GM19035 (cell line): Measurements from ENCODE around the gene CCDC141.
A peak's percentile ranks its signal among the peaks of the same experiment; 100 is the strongest.

Experiments used
- ATAC-seq: cut with Tn5 transposase; IDR thresholded peaks from one replicate; pipeline ENCODE4 v1.9.1; 2021; ENCODE audit not compliant: unreplicated experiment

CCDC141 gene

DNA sequence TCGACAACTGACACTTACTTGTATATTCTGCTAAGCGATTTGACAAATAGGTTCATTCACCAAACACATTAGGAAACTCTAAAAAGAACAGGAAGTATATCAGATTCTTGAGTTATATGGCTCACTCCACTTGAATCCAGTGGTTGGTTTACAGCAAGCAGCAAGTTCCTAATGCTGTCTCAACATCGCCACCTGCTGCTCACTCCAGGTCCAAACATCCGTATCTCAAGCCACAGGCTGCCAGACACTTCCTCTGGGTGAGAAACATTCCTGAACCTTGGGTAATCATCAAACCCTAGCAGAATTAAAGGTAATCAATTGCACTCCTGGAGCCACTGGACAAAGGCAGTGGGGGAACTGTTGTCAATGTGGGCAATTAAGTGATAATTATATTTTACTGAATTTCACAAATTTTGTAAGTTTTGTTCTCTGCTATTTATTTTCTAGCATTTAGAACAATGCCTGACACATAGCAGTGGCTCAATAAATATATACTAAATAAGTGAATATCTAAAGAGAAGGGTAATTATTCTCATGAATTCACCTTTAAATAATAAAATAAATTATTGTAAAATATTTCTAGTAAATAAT lies 135.6 kb downstream of the CCDC141 start:
- ATAC-seq = peak; percentile 87

DNA sequence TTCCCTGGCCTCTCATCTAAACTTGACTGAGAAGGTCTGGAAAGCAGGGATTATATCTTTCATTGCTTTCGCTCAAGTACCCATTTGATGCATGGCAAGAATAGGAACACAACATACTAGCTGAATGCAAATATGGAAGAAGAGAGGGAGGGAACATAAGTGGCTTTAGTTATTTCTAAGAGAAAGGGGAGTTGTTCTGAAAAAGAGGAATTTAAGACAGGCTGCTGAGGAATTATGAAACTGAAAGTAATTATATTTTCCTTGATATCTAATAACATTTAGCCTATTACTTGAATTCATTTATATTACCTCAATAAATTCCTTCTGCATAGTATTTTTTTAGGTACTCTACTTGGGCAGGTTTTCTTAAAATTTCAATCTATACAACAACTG lies 136.9 kb downstream of the CCDC141 start:
- no peak for ATAC-seq

DNA sequence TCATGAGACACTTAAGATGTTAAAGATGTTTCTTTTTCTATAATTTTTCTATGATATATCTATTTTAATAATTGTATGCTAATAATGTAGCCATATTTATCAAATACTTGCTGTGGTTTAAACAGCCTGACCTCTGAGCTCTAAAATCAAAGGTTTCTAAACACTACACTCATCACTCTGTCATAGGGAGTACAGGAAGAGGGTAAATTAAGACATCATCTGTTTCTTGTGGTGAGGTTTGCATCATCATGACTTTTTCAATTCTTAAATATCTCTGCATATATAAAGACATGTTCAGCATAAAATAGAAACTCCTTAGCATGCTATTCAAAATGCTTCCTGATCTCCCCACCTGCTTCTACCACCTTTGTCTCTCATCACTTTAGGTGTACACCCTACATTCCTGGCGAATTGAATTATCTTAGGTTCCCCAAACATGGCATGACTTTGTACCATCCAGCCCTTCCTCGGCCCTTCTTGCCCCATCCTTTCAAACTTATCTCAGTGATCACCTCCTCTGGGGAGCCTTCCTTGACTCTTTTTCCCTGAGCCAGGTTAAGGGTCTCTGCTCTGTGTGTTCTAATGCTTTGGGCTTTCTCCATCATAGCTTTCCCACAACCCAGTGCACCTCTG lies 137.4 kb downstream of the CCDC141 start:
- no peak for ATAC-seq

DNA sequence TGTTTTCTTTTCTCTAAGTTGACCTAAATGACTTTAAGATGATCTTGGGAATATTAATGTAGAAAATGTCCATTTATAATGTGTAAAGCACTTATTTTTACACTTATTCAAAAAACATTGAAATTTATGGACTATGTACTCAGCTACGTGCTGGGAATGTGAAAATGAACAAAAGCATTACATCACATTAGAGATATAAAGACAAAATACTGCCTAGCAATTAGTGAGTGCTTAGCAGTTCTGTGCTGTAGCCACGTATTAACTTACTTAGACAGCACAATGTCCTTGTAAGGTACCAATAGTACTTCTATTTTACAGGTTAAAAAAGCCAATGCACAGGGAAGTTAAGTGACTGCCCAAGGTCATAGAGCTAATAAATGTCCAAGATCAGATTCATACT lies 138.9 kb downstream of the CCDC141 start:
- no peak for ATAC-seq

DNA sequence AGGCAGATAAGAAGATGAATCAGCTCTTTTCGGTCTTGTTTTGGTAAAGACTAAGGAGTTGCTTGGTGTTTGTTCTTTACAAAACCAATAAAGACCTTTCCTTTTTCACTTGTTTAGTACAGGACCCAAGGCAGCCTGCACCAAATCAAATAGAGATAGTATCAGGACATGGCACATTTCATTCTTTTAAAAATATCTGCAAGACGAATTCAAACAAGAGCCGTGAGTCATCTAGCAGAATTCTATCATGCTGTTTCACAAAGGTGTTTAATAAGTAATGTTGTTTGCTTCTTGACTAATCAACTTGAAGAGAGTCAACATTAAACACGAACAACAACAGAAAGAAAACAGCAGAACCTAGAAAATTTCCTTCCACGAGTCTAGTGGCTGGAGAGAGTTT lies 139.9 kb downstream of the CCDC141 start:
- no peak for ATAC-seq

DNA sequence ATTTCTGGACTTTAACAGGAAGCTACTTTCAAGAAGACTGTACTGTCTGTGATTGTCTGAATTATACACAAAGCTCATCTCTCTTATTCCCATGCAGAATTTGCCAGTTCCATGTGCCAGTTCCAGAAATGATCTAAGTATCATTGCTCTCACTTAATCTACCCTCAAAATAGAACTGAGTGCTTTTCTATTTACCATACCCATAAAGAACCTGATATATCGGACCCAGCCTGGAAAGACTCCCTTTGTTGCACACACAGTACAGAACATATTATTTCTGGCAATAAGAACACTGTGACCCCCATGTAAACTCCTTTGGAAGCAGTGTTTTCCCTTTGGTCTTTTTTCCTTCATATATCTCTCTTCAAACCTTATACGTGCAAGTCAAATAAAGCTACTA lies 140.4 kb downstream of the CCDC141 start:
- ATAC-seq = no peak

DNA sequence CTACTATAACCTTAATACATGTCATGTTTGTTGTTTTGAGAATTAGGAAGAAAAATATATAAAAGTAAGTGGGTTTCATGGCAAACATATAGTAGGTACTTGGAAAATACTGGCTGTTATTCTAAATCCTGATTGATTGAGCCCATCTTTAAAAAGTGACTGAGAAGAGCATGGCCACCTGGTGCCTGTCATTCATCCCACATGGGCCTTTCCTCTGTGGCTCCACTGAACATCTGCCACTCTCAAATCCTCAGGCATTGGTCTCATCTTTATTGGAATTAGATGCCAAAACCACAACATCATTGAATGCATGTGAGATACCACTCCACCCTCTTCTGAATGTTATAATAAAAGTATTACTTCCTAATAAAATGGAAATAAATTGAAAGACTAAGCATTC lies 141.1 kb downstream of the CCDC141 start:
- ATAC-seq = no peak

DNA sequence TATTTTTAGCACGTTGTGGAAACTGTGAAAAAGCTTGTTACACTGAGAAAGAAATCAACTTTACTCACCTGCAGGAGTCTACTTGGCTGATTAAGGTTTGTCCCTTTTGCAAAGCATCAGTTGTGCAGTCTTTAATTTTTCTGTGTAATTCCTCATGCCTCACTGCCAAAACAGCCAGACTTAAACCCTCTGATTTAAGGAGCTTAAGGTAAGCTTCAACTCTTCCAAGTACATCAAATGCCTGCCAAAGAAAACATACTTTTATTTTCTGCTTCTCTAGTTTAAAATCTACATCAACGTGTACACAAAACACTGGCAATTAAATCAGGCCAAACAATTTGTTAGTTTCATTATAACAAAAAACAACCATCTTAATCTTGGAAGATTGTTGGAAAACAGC lies 144.7 kb downstream of the CCDC141 start:
- ATAC-seq = no peak

DNA sequence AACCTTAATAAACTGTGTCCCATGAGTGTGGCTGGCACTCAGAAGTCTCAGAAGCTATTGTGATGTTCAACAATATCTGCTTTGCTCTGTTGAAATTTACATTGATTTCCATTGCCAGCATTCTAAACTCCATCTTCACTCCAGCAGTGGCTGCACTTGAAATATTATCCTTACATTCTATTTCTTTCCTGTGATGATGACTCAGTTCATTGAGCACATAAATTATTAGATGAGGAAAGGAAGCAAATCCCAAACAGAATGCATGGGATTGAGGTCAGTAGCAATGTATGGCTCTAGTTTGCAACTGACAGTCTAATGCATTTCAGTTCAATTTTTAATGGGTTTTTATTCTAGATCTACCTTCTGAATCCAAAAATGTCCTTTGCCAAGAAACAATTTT lies 150.3 kb downstream of the CCDC141 start:
- no peak for ATAC-seq

DNA sequence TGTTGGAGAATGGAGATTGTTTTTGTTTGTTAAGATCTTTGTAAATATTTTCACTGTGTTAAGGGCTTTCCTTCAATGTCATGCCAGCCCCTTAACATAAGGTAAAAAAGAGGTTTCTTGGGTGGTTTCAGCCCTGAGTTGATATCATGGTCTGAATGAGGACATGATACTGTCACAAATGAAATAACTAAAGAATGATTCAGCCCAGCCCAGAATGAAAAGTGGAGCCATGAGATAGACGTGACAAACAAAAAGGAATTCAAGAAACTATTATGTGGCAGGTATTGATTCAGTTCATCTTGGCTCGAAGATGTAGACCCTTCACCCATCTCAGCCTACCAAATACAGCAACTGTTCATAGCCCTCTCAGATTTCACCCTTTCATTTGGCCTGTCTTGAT lies 154.1 kb downstream of the CCDC141 start:
- no peak for ATAC-seq

DNA sequence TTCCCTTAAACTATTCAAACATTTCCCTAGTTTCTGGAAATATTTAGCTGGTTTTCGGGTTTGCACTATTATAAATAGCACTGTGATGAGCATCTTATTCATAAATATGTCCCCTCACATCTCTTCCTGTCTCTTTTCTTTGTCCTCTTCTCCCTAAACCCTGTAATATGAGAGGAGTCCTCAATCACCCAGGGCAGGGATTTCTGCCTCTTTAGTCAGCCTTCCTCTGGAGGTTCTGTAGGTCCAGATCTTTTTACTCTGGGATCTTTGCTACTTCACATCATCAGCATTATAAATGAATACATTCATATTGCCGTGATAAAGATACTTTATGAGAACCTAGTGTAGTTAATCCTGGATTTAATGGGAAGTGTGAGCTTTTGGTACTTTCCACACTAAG lies 154.8 kb downstream of the CCDC141 start:
- no peak for ATAC-seq

DNA sequence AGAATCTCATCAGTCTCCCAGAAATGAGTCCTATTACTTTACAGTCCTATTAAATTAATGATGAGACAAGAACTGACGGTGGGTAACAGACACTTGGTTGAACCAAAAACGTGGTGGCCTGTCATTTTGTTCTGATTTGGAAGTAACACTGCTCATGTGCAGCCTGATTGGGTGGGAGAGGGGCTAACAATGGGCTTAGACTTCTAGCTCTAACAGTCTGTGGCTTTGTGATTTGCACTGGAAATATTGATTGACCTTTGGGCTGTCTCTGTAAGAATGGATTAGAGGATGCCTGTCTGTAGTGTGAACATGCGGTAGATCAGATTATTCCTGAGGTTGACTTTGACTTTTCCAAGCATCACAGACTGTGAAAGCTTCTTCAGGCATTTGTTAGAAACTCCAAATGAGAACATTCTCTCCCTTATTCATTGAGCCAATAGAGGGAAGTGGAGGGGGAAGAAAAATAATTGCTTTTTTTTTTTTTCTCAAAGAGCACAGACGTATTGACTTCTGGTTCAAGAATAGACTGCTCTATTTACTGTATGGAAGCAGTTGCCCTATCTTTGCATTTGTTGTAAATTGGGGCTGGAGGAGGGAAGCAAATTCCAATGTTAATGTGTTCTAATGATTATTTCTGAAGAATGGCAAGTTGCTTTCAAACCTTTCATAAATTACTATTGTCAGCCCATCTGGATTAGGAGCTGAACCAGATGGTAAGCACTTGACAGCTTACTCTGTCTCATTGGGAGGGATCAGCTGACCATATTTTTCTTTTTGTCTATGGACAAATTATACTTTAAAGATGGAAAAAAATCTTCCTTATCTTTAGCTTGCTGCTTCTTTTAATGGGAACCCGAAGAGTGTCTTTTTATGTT lies 156.9 kb downstream of the CCDC141 start:
- no peak for ATAC-seq

DNA sequence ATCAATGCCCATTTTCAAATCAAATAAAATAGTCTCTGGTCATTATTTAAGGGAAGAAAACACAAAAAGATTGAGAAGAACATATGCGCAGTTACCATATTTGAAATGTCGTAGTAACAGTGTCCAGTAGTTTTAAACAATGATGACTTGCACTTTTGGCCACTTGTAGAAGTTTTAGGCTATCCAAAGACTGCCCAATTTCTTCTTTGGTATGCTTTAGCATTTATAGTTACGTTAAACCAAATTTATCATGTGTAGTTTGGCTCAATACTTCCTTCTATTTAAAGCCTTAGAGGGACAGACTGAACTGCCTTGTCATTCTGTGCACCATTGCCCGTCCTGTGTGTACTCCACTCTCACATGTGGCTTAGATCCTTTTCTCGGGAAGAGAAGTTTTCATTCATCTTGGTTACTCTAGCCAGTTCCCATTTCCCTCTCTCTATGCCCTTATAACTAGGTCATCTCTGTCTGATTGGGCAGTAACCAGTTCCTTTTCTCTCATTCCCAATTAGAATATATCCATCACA lies 157.9 kb downstream of the CCDC141 start:
- ATAC-seq = no peak

DNA sequence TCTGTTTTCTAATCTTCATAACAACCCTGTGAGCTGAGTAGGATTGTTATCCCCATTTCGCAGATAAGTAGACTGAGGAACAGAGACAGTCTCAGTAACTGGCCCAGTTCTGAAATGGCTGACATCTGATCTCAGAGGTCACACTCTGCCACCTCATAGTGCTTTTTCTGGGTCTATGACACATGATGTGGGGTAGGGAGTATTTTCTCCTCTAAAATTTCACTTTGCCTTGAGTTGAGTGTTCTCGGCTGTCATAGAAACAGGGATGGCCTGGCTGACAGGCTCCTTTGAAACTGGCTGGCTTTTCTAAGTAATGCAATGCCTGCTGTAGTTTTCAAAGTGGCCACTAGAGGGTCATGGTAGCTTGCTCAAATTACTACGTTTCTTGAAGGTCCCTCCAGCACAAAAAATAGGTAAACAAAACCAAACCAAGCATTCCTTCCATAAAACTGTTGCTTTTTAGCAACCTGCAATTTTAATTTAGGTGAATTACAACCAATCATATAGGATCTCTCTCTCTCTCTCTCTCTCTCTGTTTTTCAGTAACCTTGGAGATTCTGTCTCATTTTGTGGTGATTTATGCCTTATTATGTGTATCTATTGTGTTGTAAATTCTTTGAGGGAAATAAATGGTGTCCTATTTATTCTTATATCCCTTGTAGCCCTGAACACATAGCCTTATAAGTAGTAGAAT lies 158.5 kb downstream of the CCDC141 start:
- ATAC-seq = peak; percentile 90

DNA sequence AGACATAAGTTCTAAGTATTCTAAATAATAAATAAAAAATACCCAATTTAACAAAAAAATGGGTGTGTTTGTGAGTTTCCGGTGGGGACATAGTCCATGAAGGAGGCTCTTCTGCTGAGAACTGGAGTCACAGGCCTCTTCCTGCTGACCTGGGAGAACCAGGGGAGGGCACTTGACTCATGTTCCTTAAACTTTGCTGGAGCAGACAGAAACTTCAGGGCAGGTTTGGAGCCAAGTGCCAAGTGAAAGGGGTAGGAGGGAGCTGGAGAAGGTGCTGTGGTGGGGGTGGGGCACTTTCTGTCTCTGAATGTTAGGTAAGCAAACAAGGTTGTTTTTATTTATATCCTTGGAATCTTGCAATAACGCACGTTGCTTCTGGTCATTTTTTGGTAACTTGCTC lies 163.9 kb downstream of the CCDC141 start:
- no peak for ATAC-seq

DNA sequence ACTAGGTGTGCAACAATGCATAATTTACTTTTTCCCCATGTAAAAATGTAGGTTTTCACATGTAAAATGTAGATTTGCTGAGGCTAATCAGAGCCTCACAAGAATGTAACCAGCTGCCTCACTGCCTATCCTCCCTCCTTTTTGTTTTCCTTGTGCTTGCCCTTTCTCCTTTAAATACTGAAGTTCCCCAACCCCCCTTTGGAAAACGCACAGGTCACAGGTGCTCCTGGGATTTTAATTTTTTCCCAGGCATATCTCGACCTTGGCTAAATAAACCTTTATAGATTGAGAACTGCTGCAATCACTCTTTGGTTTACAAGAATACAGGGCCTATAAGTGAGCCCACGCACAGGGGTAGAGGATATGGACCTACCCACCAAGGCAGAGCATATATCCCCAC lies 165.5 kb downstream of the CCDC141 start:
- ATAC-seq = no peak

DNA sequence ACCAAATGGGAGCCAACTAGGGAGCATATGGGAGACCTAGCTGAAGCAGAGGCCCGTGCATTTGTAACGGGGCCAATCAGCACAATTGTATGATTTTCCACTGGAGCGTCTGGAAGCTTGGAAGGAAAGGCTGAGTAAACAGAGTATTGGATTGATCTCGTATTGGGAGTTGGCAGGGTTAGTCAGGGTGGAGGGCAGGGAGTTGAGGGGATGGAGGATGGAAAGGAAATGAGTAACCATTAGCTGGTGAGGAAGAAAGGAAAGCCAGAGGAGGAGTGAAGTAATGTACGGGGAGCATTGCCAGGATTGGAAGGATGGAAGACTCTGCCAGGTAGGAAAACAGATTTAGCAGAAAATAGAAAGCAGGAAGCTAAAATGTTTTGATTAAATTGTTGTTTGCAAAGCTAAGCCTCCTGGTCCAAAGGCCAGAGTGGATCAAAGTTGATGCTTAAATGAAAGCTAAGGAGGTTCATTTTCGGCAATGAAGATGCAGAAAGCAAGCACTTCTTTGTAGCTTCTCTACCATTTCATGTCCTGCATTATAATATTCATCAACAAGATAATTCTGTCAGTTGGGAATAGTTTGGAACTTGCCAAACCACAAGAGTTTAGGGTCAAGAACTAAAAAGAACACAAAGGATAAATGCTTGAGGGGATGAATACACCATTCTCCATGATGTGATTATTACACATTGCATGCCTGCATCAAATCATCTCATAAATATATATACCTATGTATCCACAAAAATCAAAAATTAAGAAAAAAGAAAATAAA lies 167.1 kb downstream of the CCDC141 start:
- ATAC-seq = no peak

DNA sequence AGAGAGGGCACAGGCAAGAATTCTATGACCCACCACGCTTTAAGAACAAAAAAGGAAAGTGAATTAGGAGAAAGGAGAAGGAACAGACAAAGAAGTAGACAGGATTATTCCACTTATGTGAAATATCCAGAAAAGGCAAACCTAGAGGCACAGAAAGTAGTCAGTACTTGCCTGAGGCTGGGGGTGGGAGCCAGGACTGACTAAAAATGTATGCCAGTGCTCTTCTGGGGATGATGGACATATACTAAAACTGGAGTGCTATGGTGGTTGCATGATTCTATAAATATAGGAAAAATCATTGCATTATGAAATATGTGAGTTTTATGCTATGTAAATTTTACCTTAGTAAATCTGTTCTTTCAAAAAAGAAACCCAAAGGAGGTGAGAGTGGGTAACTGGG lies 168.9 kb downstream of the CCDC141 start:
- no peak for ATAC-seq

DNA sequence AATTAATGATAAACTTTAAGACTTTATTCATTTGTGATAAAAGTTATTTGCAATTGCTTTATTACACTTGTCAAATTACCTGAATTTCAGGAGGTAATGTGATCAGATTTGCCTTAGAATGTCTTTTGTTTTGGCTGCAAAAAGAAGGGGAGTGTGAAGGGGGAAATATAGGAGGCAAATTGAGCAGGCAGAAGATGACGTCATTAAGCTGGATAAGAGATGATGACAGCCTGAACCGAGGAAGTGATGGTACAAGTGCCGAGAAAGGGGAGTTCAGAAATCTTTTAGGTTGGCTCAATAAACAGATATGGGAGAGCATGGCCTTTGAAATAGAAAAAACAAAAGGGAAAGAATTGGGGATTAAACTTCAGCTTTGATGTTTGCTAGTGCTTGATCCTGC lies 169.7 kb downstream of the CCDC141 start:
- ATAC-seq = no peak

DNA sequence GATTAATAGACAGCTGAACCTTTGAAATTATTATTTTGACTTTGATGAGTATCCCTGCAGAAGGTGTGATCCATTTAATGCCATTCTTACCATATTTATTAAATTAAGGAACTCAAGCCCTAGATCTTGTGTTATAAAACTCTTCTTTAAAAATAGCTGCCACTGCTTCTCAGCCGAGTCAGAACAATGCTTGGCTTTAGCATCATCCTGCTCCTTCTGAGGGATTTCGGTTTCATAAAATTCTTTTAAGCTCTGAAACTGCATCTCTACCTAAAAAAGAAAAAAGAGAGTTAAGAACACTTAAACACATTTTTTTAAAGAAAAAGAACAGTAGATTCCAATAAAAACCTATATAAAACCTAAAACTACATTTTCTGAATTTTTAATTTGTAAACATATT lies 172.1 kb downstream of the CCDC141 start:
- ATAC-seq = no peak
